ENCODE measurements around the gene KIFBP.

Gene KIFBP

DNA sequence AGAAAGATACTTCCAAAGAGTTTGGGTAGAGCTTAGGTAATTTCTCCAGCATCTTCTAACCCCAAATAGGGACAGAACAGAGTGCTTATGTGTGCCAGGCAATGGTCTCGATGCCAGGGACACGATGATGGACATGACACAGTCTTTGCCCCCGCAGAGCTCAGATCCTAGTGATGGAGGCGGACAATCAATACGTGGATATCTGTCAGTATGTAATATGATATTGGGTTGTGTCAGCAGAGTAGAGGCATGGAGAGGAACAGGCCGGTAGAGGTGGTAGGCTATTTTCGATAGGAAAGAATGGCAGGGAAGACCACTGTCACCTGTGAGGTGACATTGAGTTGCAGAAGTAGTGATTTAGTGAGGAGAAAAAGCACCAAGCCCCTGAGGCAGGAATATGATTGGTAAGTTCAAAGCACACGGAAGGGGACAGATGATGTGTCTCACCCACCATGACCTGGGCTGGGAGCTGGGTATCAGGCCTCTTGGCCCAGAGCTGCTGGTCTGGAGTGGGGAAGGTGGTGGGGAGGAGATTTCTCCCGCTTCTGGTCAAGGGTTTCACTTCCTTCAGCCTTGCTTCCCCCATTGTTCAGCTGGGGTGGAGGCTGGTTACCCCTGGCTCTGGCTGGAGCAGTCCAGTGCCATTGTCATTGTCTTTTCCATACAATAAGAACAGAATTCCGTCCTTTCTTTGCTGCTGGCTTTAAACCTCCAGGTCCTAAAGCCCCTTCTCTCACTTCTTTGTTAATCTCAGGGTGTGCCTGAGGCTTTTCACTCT lies 63.3 kb downstream of the KIFBP start:
- no peak for DNase-seq (ENCODE audit: low spot score)

DNA sequence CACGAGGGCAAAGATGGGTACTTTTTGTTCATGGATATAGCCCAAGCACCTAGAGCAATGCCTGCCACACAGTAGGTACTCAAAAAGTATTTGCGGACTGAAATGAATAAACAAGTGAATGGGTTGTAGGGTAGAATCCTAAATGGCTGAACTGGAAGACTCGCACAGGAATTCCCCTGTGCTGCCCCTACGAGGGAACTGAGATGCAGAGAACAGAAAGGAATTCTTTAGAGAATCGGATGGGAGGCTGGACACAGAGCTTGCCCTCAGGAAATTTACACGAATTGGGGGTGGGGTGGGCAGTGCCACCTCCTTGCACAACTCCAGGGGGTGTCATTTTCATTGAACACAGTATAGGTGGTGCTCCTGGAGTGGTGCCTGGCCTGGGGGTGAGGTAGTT lies 64.1 kb downstream of the KIFBP start:
- no peak for DNase-seq (ENCODE audit: low spot score)

DNA sequence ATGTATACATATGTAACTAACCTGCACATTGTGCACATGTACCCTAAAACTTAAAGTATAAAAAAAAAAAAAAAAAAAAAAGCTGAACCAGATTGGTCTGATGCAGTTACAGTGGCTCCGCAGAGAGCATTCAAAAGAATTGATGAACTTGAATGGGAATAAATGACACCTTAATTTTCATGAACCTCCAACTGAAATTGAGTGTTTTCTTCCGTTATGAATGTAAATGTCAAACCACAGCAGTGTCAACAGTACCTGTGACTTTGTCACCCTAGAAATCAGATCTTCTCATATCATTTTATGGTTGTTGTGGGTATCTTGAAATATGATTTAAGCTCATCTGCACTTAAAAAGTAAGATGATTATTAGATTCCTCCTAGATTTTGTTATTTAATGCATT lies 66.6 kb downstream of the KIFBP start:
- DNase-seq (ENCODE audit: low spot score), result no peak

DNA sequence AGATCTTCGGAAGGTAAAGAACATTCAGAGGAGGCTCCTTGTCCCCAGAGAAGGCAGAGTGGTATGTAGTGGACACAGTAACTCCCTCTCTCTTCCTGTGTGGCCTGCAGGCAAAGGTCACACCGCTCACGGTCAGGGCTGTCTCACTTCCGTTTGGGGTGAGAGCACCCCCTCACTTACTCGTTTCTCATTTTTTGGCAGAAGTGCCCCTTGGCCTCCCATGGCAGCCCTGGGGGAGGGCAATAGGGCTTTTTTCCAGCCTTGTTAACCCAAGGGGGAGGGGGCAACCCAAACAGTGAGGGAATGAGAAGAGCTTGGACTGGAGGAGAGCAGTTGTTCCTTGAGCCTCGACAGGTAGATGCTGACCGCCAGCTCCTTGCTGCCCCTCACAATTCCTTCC lies 67.5 kb downstream of the KIFBP start:
- DNase-seq (ENCODE audit: low spot score), result no peak

DNA sequence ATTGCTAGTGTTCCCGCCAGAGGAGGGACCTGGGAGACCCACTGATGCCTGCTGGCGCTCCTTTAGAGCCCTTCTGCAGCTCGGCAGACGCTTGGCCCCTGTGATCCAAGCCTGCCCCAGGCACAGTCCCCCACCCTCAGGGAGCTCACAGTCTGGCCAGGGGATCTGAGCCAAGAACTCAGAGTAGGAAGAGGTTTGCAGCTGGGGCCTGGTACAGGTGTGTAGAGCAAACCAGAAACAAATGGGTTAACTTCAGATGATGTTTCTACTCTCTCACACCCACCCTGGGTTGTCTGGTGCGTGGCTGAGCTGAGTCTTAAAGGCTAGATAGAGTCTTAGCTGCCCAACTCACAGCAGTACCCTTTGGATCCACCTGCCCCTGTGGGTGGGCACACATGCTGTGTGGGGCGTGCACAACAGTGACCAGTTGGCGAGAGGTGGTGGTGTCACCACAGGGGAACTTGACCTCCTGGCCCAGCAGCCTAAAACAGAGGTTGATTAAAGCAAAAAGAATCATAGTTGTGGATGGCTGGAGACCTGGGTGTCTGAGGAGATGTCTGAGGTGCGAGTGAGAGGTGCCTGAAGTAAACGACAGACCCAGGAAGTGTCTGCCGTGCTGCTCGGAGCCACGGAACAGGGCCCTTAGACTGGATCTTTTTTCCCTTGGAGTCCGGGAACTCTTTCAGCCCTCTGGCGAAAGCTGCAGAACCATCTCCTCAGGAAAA lies 68.1 kb downstream of the KIFBP start:
- no peak for DNase-seq (ENCODE audit: low spot score)

DNA sequence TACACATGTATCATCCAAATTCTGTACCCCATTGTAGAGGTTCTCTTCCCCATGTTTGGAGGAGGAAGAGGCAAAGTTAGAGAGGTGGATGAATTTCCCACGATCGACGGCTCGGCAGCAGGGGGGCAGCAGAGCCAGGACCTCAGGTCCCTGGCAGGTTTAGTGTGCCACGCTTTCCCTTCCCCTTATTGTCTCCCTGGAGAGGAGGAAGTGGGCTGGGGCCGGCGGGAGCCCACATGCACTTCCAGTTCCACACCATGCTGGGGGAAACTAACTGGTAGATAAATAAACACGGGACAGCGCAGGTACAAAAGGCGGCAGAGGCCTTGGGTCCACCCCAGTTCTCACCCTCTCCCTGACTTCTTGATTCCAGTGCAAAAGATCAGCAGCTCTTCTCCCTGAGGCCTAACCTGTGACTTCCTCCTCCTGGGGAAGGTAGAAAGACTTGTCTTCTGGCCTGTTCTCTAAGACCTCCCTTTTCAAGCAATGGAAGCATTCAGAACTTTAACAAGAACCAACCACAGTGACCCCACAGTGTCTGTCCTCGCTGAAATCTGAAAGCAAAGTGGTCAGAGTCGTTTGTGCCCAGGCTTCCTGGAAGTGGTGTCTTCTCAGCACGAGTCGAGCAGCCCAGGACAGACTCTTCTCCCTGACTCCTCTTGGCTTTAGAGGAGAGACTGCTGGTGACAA lies 68.8 kb downstream of the KIFBP start:
- no peak for DNase-seq (ENCODE audit: low spot score)

DNA sequence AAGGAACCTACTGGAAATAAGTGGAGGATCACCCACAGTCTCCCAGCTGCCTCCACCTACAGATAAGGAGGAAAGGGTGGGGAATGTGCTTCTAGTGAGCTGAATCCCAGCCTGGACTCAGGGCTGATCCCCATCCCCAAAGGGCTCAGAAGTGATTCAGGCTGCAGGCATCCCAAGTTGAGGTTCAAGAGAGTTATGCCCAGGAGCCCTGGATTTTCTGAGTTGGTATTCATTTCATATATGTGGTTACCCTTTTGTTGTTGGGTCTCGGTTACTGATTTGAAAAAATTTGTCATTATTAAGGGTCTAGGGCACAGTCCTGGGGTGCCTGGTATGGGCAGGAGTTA lies 69.3 kb downstream of the KIFBP start:
- no peak for DNase-seq (ENCODE audit: low spot score)

DNA sequence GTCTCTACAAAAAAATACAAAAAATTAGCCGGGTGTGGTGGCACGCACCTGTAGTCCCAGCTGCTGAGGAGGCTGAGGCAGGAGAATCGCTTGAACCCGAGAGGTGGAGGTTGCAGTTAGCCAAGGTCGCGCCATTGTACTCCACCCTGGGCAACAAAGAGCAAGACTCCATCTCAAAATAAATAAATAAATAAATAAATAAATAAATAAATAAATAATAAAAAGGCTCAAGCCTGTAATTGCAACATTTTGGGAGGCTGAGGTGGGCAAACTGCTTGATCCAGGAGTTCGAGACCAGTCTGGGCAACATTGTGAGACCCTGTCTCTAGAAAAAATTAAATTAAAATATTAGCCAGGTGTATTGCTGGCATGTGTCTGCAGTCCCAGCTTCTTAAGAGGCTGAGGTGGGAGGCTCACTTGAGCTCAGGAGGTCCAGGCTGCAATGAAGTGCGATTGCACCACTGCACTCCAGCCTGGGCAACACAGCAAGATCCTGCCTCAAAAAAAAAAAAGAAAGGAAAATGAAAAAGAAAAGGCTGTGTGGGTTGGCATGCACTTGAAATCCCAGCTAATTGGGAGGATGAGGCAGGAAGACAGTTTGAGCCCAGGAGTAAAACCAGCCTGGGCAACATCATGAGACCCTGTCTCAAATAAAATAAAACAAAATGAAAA lies 71.7 kb downstream of the KIFBP start:
- no peak for DNase-seq (ENCODE audit: low spot score)

DNA sequence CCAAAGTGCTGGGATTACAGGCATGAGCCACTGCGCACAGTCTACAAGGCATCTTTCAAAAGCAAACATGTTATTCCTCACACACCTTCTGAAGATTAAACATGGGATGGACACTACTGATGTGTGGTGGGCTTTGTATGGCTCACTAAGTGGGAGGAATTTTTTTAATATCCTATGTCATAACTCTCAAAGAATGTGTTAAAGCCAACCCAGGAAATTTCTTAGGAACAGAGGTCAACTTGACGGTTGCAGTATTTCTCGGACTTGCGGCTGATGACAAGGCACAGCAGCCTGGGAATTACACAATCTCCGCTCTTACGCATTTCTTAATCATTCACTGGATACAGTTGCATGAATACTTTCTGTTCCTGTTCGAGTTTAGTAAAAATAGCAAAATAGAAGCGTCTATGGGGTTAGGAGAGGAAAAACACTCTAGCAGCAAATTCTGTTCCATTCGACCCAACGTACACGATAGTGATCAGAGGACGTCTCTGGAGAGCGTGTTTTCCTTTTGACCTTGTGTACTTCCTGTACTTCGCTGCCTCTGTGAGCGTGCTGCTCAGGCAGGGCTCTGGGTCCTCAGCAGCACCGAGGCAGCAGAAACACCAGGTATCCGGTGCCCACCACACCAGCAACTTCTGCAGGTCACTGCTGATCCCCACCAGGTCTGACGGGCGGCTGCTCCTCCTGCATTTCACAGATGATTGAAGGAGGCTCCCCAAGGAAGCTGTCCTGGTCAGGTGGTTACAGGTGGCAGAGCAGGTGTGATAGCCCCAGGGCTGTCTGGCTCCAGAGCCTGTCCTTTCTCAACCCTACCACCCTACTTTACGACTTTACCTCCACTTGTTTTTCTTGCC lies 72.9 kb downstream of the KIFBP start:
- DNase-seq (ENCODE audit: low spot score), result no peak

DNA sequence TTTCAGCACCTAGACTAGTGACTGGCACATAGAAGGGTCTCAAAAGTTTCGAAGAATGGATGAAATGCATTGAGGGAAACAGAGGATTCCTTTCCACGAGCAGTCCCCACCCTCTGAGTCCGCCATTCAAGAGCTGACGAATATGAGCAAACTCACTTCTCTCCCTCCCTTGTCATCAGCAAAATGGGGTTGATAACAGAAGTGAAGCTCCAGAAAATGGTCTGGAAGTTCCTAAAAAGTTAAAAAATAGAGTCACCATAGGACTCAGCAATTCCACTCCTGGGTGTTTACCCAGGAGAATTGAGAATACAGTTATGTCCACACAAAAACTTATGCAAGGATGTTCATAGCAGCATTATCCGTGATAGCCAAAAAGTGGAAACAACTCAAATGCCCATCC lies 74.3 kb downstream of the KIFBP start:
- DNase-seq (ENCODE audit: low spot score), result no peak

DNA sequence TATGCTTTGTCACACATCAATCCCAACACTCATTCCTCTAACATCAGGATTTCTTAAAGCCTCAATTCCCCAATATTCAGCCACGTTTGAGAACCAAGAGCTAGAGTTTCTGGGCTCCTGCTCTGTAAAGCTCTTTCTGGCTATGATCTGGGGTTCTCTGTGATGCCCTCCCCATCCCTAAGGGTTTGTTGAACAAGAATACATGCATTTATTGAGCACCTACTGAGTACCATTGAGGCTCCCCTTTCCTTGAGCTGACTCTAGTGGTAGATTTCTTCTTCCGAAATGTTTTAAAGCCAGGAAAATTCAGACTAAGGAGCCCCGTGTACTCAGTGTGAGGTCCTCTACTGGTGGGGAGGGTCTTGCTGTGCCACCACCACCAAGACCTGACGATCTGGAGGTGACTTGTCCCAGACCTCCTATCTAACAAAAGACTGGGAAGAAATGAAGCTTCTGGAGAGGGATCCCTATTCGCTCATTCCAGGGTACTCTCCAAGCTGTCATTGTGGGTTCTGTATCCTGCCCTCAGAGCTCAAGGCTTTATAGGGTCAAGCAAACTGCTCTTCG lies 76.2 kb downstream of the KIFBP start:
- no peak for DNase-seq (ENCODE audit: low spot score)

DNA sequence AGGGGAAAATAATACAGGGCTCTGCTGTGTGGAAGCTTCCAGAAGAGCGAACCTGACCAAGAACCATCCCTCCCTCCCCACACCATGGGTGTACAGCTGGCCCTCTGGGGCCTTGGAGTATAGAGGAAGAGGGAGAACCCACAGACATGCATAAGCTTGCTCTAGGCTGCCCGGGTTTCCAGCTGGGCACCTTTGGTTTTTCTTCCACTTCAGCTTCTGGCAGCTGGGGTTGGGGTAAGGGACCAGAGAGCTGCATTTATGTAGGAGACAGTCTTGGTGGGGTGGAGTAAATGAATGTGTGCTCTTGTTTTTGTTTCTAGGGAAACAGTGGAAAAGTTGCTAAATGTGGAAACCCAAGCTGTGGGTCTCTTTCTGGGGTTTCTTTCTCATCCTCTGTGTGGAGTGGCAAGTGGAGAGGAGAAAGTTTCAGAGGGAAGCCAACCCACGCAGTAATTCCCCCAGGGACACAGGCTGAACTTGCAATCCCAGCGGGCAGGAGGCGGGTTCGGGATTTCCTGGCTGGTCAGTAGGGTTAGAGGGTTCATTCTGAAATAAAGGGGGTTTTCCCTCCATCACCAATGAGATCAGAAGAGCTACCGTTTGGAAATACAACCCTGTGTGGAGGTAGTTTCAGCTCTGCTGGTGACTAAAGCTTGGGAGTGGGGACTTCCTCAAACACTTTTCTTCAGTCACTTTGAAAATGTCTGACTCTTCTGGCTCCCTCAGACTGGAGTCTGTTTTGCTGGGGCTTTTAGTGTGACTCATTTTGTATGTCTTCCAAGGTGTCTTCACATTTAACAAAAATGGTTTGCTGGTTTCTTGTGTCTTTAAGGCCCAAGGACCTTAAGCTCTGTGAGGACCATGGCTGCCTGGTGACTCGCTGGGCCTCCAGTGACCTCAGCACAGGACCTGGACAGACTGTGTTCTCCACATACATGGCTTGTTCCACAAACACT lies 77.1 kb downstream of the KIFBP start:
- no peak for DNase-seq (ENCODE audit: low spot score)
